Stimulated activated CD4-positive, alpha-beta T cell treated with anti-CD3 and anti-CD28 coated beads, TNF-alpha, amount 100 ng/mL, for 48 hours (primary cell): Measurements from ENCODE around the gene HDX.
"Not testable (repeated sequence)": the region's sequence is repeated elsewhere in the genome, so short reads cannot be mapped to it uniquely, and the experiment has no call there.

Experiments
- DNase-seq, 3 donors: peaks; one replicate each; pipeline ENCODE4 v3.0.0-alpha.2; 2020; ENCODE audit warnings: low read depth in 3 of 3

HDX gene

DNA sequence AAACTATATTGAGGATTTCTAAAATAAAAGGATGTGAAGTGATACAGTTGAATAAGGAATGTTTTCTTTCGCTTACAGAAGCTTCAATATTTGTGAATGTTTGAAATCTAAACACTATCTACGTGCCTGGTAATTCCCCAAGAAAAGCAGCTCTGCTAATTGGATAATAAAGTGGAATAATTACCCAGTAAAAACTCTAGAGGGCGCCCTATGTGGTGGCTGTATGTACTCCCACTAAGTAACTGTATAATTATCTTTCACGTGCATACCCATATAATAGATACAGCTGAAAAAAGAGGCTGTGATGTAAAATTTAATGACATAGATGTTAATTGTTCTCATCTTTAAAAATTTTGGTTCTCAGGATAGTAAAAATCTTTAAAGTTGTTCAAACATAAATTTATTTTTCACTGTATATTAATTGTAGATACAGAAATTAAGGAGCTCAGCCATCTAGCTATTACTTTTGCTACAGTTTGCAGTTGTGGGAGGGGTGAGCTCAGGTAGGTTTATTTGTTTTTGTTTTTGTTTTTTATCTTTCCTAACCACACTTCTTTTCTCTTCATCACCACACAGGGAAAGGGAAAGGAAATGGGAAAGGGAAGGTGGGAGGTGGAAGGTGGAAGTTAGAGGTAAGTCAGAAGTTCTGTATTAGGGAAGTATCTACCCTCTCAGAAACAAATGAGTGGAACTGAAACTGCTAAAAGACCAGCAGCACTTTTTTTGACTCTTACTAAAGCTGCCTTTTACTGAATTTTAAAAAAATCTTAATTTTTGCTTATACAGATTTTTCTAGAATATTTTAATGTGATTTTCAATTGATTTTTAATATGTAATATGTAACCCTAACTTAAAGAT, 162.5 kb downstream of the HDX start:
- DNase-seq = no peak

GRCh38 chrX:84336646-84337045, 165.6 kb downstream of the HDX start:
- no peak for DNase-seq

GRCh38 chrX:84335121-84335520, 167.1 kb downstream of the HDX start:
- no peak for DNase-seq

DNA sequence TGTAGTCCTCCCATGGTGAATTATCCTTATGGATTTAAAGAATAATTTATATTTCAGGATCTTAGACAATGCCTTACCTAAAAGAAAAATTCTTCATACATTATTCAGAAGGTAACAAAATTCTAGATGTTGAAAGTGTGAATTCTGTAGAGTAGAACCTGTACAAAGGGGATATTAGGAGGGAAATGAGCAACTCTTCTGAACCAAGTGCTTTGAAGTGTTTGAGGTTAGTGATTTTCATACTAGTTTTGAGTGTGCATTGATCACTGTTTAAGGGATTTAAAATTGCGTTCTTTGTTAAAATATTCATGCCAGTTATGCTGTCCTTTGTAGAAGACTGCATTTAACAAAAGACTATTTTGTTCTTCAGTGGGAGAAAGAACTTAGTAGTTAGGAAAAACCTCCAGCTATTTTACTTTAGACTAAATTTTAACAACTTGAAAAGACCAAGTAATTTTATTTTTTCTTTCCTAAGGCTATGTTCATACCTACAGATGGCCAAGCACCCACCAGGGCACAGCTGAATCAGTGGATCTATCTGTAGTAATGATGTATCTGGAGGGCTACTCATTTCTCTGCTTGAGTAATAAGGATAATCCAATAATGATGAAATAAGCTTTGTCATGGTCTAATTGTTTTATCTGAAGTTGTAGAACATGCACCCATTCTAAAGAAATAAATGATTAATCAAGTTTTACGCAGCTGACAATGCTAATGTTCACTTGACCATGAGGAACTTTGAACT, 180.0 kb downstream of the HDX start:
- DNase-seq = no peak

- no peak for DNase-seq
These were observed 181.6 kb downstream of the HDX start for GRCh38 chrX:84320614-84321013.

- no peak for DNase-seq
These were observed 182.2 kb downstream of the HDX start for GRCh38 chrX:84320023-84320422.

- no peak for DNase-seq
These were observed 183.6 kb downstream of the HDX start for GRCh38 chrX:84318661-84319060.

- not testable (repeated sequence) for DNase-seq
These were observed 186.3 kb downstream of the HDX start for GRCh38 chrX:84315946-84316345.
